Measurements from ENCODE around the gene PRDM16.
A peak's percentile ranks its signal among the peaks of the same experiment; 100 is the strongest.

PRDM16 gene

GRCh38 chr1:3116560-3116959, 47.6 kb downstream of the PRDM16 start:
- no peak for DNase-seq (ENCODE audit: low spot score)
- Histone ChIP-seq H3K9me3 (replicated peaks in 1 of 2; ENCODE audit: control insufficient read depth in 2 of 2, insufficient read depth in 1 of 2, low read depth in 1 of 2, low read length in 2 of 2) (peaks cover 0 to 7% of the 10 kb centered on the region in 2 donors), H3K14ac (ENCODE audit: low read length) (peak overlapping the region; percentile 75), H3K18ac (ENCODE audit: low read length) (peak overlapping the region; percentile 91), H3K36me3 (replicated peaks in 1 of 2; ENCODE audit: control insufficient read depth in 2 of 2, insufficient read depth in 2 of 2, low read length in 2 of 2) (peaks cover 0 to 5% of the 10 kb centered on the region in 2 donors), H3K4me2 (ENCODE audit: insufficient read depth, low read length, poor library complexity, severe bottlenecking) (no peak overlapping the region), H3K79me1 (ENCODE audit: low read depth, low read length) (peaks cover 22% of the 10 kb centered on the region), H2BK15ac (ENCODE audit: low read length) (peak overlapping the region; percentile 86), H2BK120ac (ENCODE audit: low read depth, low read length) (peak overlapping the region; percentile 69), H3K4me3 (ENCODE audit: low read length in 2 of 2) (no peak overlapping the region), H3K27ac (replicated peaks; ENCODE audit: low read length) (no peak overlapping the region), H2BK5ac (ENCODE audit: low read length) (peak overlapping the region; percentile 67), H2AK5ac (ENCODE audit: low read depth, low read length) (peak overlapping the region; percentile 96), H2BK12ac (ENCODE audit: low read length) (peak overlapping the region; percentile 18), H4K8ac (ENCODE audit: low read depth, low read length) (peak overlapping the region; percentile 26), H3K27me3 (ENCODE audit: control insufficient read depth in 3 of 3, insufficient read depth in 3 of 3, low read depth in 1 of 3, low read length in 3 of 3) (peaks cover 0 to 16% (median 3%) of the 10 kb centered on the region in 3 experiments), H3K4ac (ENCODE audit: low read length) (peak overlapping the region; percentile 91), H3K4me1 (ENCODE audit: control insufficient read depth in 2 of 2, insufficient read depth in 1 of 2, low read depth in 1 of 2, low read length in 2 of 2) (peaks cover 11 to 65% of the 10 kb centered on the region in 2 donors), H2AFZ (ENCODE audit: low read length) (no peak overlapping the region), H3K9ac (ENCODE audit: low read depth, low read length, poor library complexity) (no peak overlapping the region), H3K23ac (ENCODE audit: low read depth, low read length, poor library complexity) (peak overlapping the region; percentile 62), H4K91ac (ENCODE audit: low read depth, low read length, poor library complexity) (peak overlapping the region; percentile 88)
- no CpG with 5 or more reads among the region's 13 CpGs for whole genome bisulfite sequencing, 2 donors (ENCODE audit: extremely low coverage in 2 of 2, insufficient read length in 2 of 2, insufficient replicate concordance in 1 of 2)

GRCh38 chr1:3117879-3118278, 48.9 kb downstream of the PRDM16 start:
- Histone ChIP-seq H3K27ac (replicated peaks; ENCODE audit: low read length) (peak overlapping the region; percentile 16), H3K4me1 (ENCODE audit: control insufficient read depth in 2 of 2, insufficient read depth in 1 of 2, low read depth in 1 of 2, low read length in 2 of 2) (peaks cover 13 to 63% of the 10 kb centered on the region in 2 donors), H2BK120ac (ENCODE audit: low read depth, low read length) (no peak overlapping the region), H2AFZ (ENCODE audit: low read length) (no peak overlapping the region), H3K4me2 (ENCODE audit: insufficient read depth, low read length, poor library complexity, severe bottlenecking) (no peak overlapping the region), H2BK15ac (ENCODE audit: low read length) (no peak overlapping the region), H3K27me3 (ENCODE audit: control insufficient read depth in 3 of 3, insufficient read depth in 3 of 3, low read depth in 1 of 3, low read length in 3 of 3) (peaks cover 0 to 10% (median 3%) of the 10 kb centered on the region in 3 experiments), H3K9me3 (replicated peaks in 1 of 2; ENCODE audit: control insufficient read depth in 2 of 2, insufficient read depth in 1 of 2, low read depth in 1 of 2, low read length in 2 of 2) (peaks cover 0 to 7% of the 10 kb centered on the region in 2 donors), H3K4ac (ENCODE audit: low read length) (no peak overlapping the region), H3K23ac (ENCODE audit: low read depth, low read length, poor library complexity) (peak overlapping the region; percentile 94), H2AK5ac (ENCODE audit: low read depth, low read length) (peak overlapping the region; percentile 96), H3K18ac (ENCODE audit: low read length) (peak overlapping the region; percentile 88), H2BK12ac (ENCODE audit: low read length) (no peak overlapping the region), H3K14ac (ENCODE audit: low read length) (peak overlapping the region; percentile 95), H2BK5ac (ENCODE audit: low read length) (no peak overlapping the region), H3K4me3 (ENCODE audit: low read length in 2 of 2) (peak overlapping the region in 1 of 2 donors; percentile 58), H3K79me1 (ENCODE audit: low read depth, low read length) (peaks cover 22% of the 10 kb centered on the region), H3K9ac (ENCODE audit: low read depth, low read length, poor library complexity) (peak overlapping the region; percentile 79), H3K36me3 (replicated peaks in 1 of 2; ENCODE audit: control insufficient read depth in 2 of 2, insufficient read depth in 2 of 2, low read length in 2 of 2) (peaks cover 0 to 5% of the 10 kb centered on the region in 2 donors), H4K8ac (ENCODE audit: low read depth, low read length) (peak overlapping the region; percentile 100), H4K91ac (ENCODE audit: low read depth, low read length, poor library complexity) (peak overlapping the region; percentile 89)
- no CpG with 5 or more reads among the region's 16 CpGs for WGBS, 2 donors (ENCODE audit: extremely low coverage in 2 of 2, insufficient read length in 2 of 2, insufficient replicate concordance in 1 of 2)
- no peak for DNase-seq (ENCODE audit: low spot score)

- no CpG with 5 or more reads among the region's 14 CpGs for WGBS, 2 donors (ENCODE audit: extremely low coverage in 2 of 2, insufficient read length in 2 of 2, insufficient replicate concordance in 1 of 2)
- H4K91ac ChIP-seq (ENCODE audit: low read depth, low read length, poor library complexity) = no peak overlapping the region
- peaks cover 15% of the 10 kb centered on the region for H3K79me1 ChIP-seq (ENCODE audit: low read depth, low read length)
Measured at GRCh38 chr1:3119061-3119460, 50.1 kb downstream of the PRDM16 start.

GRCh38 chr1:3119725-3120124, 50.7 kb downstream of the PRDM16 start:
- Histone ChIP-seq H2AFZ (ENCODE audit: low read length) (no peak overlapping the region), H3K27me3 (ENCODE audit: control insufficient read depth in 3 of 3, insufficient read depth in 3 of 3, low read depth in 1 of 3, low read length in 3 of 3) (peaks cover 0 to 7% (median 3%) of the 10 kb centered on the region in 3 experiments), H3K4ac (ENCODE audit: low read length) (peak overlapping the region; percentile 59), H3K9ac (ENCODE audit: low read depth, low read length, poor library complexity) (no peak overlapping the region), H3K27ac (replicated peaks; ENCODE audit: low read length) (no peak overlapping the region), H2BK120ac (ENCODE audit: low read depth, low read length) (peak overlapping the region; percentile 61), H4K8ac (ENCODE audit: low read depth, low read length) (no peak overlapping the region), H3K4me1 (ENCODE audit: control insufficient read depth in 2 of 2, insufficient read depth in 1 of 2, low read depth in 1 of 2, low read length in 2 of 2) (peaks cover 13 to 61% of the 10 kb centered on the region in 2 donors), H3K36me3 (replicated peaks in 1 of 2; ENCODE audit: control insufficient read depth in 2 of 2, insufficient read depth in 2 of 2, low read length in 2 of 2) (peaks cover 0 to 2% of the 10 kb centered on the region in 2 donors), H2BK5ac (ENCODE audit: low read length) (peak overlapping the region; percentile 76), H4K91ac (ENCODE audit: low read depth, low read length, poor library complexity) (peak overlapping the region; percentile 4), H3K14ac (ENCODE audit: low read length) (peak overlapping the region; percentile 91), H2BK15ac (ENCODE audit: low read length) (peak overlapping the region; percentile 97), H3K4me2 (ENCODE audit: insufficient read depth, low read length, poor library complexity, severe bottlenecking) (no peak overlapping the region), H3K23ac (ENCODE audit: low read depth, low read length, poor library complexity) (peak overlapping the region; percentile 75), H3K4me3 (ENCODE audit: low read length in 2 of 2) (no peak overlapping the region), H3K18ac (ENCODE audit: low read length) (peak overlapping the region; percentile 96), H3K79me1 (ENCODE audit: low read depth, low read length) (peaks cover 10% of the 10 kb centered on the region), H3K9me3 (replicated peaks in 1 of 2; ENCODE audit: control insufficient read depth in 2 of 2, insufficient read depth in 1 of 2, low read depth in 1 of 2, low read length in 2 of 2) (peaks cover 0 to 2% of the 10 kb centered on the region in 2 donors), H2AK5ac (ENCODE audit: low read depth, low read length) (peak overlapping the region; percentile 99), H2BK12ac (ENCODE audit: low read length) (no peak overlapping the region)
- DNase-seq (ENCODE audit: low spot score) = no peak
- no CpG with 5 or more reads among the region's 10 CpGs for whole genome bisulfite sequencing, 2 donors (ENCODE audit: extremely low coverage in 2 of 2, insufficient read length in 2 of 2, insufficient replicate concordance in 1 of 2)

More at GRCh38 chr1:3119061-3119460, 50.1 kb downstream of the PRDM16 start:
- peak overlapping the region; percentile 96 for H3K18ac ChIP-seq (ENCODE audit: low read length)
- H3K27me3 ChIP-seq (ENCODE audit: control insufficient read depth in 3 of 3, insufficient read depth in 3 of 3, low read depth in 1 of 3, low read length in 3 of 3) = peaks cover 0 to 7% (median 3%) of the 10 kb centered on the region in 3 experiments
- H3K27ac ChIP-seq (replicated peaks; ENCODE audit: low read length) = no peak overlapping the region
- H2BK12ac ChIP-seq (ENCODE audit: low read length) = peak overlapping the region; percentile 4
- peak overlapping the region; percentile 97 for H2BK15ac ChIP-seq (ENCODE audit: low read length)
- H2BK5ac ChIP-seq (ENCODE audit: low read length) = peak overlapping the region; percentile 76
- peaks cover 13 to 59% of the 10 kb centered on the region in 2 donors for H3K4me1 ChIP-seq (ENCODE audit: control insufficient read depth in 2 of 2, insufficient read depth in 1 of 2, low read depth in 1 of 2, low read length in 2 of 2)
- peak overlapping the region; percentile 99 for H2AK5ac ChIP-seq (ENCODE audit: low read depth, low read length)
- no peak overlapping the region for H3K23ac ChIP-seq (ENCODE audit: low read depth, low read length, poor library complexity)
- H3K4ac ChIP-seq (ENCODE audit: low read length) = no peak overlapping the region
- no peak overlapping the region for H2BK120ac ChIP-seq (ENCODE audit: low read depth, low read length)
- no peak overlapping the region for H4K8ac ChIP-seq (ENCODE audit: low read depth, low read length)
- H3K14ac ChIP-seq (ENCODE audit: low read length) = no peak overlapping the region
- DNase-seq (ENCODE audit: low spot score) = no peak
- no peak overlapping the region for H3K9ac ChIP-seq (ENCODE audit: low read depth, low read length, poor library complexity)
- H3K9me3 ChIP-seq (replicated peaks in 1 of 2; ENCODE audit: control insufficient read depth in 2 of 2, insufficient read depth in 1 of 2, low read depth in 1 of 2, low read length in 2 of 2) = peaks cover 0 to 6% of the 10 kb centered on the region in 2 donors
- H3K4me2 ChIP-seq (ENCODE audit: insufficient read depth, low read length, poor library complexity, severe bottlenecking) = no peak overlapping the region
- H2AFZ ChIP-seq (ENCODE audit: low read length) = no peak overlapping the region
- H3K36me3 ChIP-seq (replicated peaks in 1 of 2; ENCODE audit: control insufficient read depth in 2 of 2, insufficient read depth in 2 of 2, low read length in 2 of 2) = peaks cover 0 to 5% of the 10 kb centered on the region in 2 donors
- no peak overlapping the region for H3K4me3 ChIP-seq (ENCODE audit: low read length in 2 of 2)

All from neuronal stem cell (in vitro differentiated cells).